C4-2B (cell line): Measurements from ENCODE around the gene ARID5B.

ENCODE experiments used
- ZFX ChIP-seq: fragments of 450-650 bp; IDR thresholded peaks from 2 replicates; pipeline ENCODE4 v1.6.1; 2017
- TF ChIP-seq, protein P1 (sequence below): fragments of 450-650 bp; conservative IDR thresholded peaks from 2 replicates; pipeline ENCODE4 v1.5.1; 2017; ENCODE audit warnings: mild to moderate bottlenecking

DNA sequence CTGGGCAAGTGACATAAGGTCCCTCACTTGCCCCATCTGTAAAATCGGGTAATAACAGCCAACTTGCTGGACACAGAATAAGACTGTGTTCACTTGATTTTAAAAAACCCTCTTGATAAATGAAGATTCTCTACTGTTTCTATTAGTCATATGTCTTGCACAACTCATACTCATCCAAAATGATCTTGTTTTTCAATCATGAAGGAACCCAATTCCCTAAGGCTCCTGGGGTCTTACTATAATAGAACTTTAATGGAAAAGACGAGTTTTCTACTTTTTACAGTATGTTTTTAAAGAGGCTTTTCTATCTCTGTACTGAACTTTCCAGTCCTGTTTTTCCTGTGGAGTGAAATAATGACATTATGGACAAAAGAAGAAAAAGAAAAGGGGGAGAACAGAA is 103.8 kb downstream of the ARID5B start:
- TF ChIP-seq, protein P1, sequence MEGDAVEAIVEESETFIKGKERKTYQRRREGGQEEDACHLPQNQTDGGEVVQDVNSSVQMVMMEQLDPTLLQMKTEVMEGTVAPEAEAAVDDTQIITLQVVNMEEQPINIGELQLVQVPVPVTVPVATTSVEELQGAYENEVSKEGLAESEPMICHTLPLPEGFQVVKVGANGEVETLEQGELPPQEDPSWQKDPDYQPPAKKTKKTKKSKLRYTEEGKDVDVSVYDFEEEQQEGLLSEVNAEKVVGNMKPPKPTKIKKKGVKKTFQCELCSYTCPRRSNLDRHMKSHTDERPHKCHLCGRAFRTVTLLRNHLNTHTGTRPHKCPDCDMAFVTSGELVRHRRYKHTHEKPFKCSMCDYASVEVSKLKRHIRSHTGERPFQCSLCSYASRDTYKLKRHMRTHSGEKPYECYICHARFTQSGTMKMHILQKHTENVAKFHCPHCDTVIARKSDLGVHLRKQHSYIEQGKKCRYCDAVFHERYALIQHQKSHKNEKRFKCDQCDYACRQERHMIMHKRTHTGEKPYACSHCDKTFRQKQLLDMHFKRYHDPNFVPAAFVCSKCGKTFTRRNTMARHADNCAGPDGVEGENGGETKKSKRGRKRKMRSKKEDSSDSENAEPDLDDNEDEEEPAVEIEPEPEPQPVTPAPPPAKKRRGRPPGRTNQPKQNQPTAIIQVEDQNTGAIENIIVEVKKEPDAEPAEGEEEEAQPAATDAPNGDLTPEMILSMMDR: no peak
- no peak for TF ChIP-seq ZFX
